Measurements from ENCODE around the gene SLC38A3.

The SLC38A3 gene

GRCh38 chr3:50236484-50237132 lies 31.5 kb downstream of the SLC38A3 start:
- Histone ChIP-seq H2BK12ac (ENCODE audit: low read length in 2 of 2) (peak overlapping the region in 1 of 2 experiments; percentile 68), H3K36me3 (ENCODE audit: control insufficient read depth in 1 of 2, insufficient read depth in 2 of 2, low read depth in 1 of 2, low read length in 2 of 2) (peaks cover 14 to 25% of the 10 kb centered on the region in 2 experiments), H2AK5ac (ENCODE audit: low read length, severe bottlenecking) (peak overlapping the region; percentile 35), H2BK15ac (ENCODE audit: low read depth, poor library complexity, severe bottlenecking) (no peak overlapping the region), H3K23ac (ENCODE audit: low read length in 2 of 2) (peak overlapping the region in 1 of 2 experiments; percentile 68), H3K4me3 (ENCODE audit: insufficient read depth in 1 of 2, low read depth in 1 of 2, low read length in 2 of 2) (peak overlapping the region; percentile 88 to 100), H2BK120ac (ENCODE audit: low read depth, low read length) (peak overlapping the region; percentile 40), H3K18ac (ENCODE audit: low read depth in 1 of 2, low read length in 2 of 2) (peak overlapping the region; percentile 78 to 97), H4K8ac (ENCODE audit: low read length) (no peak overlapping the region), H2AFZ (ENCODE audit: low read depth, low read length) (no peak overlapping the region), H4K91ac (ENCODE audit: low read length) (peak overlapping the region; percentile 46), H3K79me1 (replicated peaks; ENCODE audit: low read length, poor library complexity, severe bottlenecking) (peaks cover 6% of the 10 kb centered on the region), H3K4me1 (ENCODE audit: control insufficient read depth, insufficient read depth, low read depth, low read length) (peaks cover 34% of the 10 kb centered on the region), H3K27me3 (ENCODE audit: control insufficient read depth in 1 of 2, insufficient read depth in 1 of 2, low read length in 2 of 2) (no peaks in the 10 kb centered on the region), H3K9me3 (ENCODE audit: control insufficient read depth, low read length) (no peaks in the 10 kb centered on the region), H3K27ac (ENCODE audit: low read length, poor library complexity, severe bottlenecking) (peak overlapping the region; percentile 92), H3K4ac (ENCODE audit: low read depth in 1 of 2, low read length in 2 of 2) (peak overlapping the region; percentile 54 to 95), H2BK5ac (ENCODE audit: low read depth, low read length, poor library complexity, severe bottlenecking) (peak overlapping the region; percentile 81), H3K14ac (ENCODE audit: low read length in 2 of 2) (peak overlapping the region; percentile 49 to 98), H3K4me2 (ENCODE audit: low read length, poor library complexity, severe bottlenecking) (peak overlapping the region; percentile 95), H3K9ac (ENCODE audit: low read length) (peak overlapping the region; percentile 96)
- DNase-seq, result no peak
- WGBS, result under 1% methylated on average over 13 of the region's 13 CpGs

- peak; percentile 59 for DNase-seq
- Histone ChIP-seq H3K36me3 (ENCODE audit: control insufficient read depth in 1 of 2, insufficient read depth in 2 of 2, low read depth in 1 of 2, low read length in 2 of 2) (peaks cover 18 to 31% of the 10 kb centered on the region in 2 experiments), H2BK12ac (ENCODE audit: low read length in 2 of 2) (peak overlapping the region; percentile 6 to 85), H3K27ac (ENCODE audit: low read length, poor library complexity, severe bottlenecking) (peak overlapping the region; percentile 92), H2AK5ac (ENCODE audit: low read length, severe bottlenecking) (peak overlapping the region; percentile 42), H3K4me3 (ENCODE audit: insufficient read depth in 1 of 2, low read depth in 1 of 2, low read length in 2 of 2) (peak overlapping the region; percentile 88 to 100), H3K79me1 (replicated peaks; ENCODE audit: low read length, poor library complexity, severe bottlenecking) (peaks cover 6% of the 10 kb centered on the region), H3K9ac (ENCODE audit: low read length) (peak overlapping the region; percentile 96), H2BK5ac (ENCODE audit: low read depth, low read length, poor library complexity, severe bottlenecking) (peak overlapping the region; percentile 74), H3K27me3 (ENCODE audit: control insufficient read depth in 1 of 2, insufficient read depth in 1 of 2, low read length in 2 of 2) (no peaks in the 10 kb centered on the region), H3K4me2 (ENCODE audit: low read length, poor library complexity, severe bottlenecking) (peak overlapping the region; percentile 95), H3K14ac (ENCODE audit: low read length in 2 of 2) (peak overlapping the region in 1 of 2 experiments; percentile 98), H3K4ac (ENCODE audit: low read depth in 1 of 2, low read length in 2 of 2) (peak overlapping the region; percentile 83 to 95), H3K4me1 (ENCODE audit: control insufficient read depth, insufficient read depth, low read depth, low read length) (peaks cover 40% of the 10 kb centered on the region), H2BK15ac (ENCODE audit: low read depth, poor library complexity, severe bottlenecking) (no peak overlapping the region), H3K23ac (ENCODE audit: low read length in 2 of 2) (peak overlapping the region in 1 of 2 experiments; percentile 96), H4K8ac (ENCODE audit: low read length) (peak overlapping the region; percentile 66), H2AFZ (ENCODE audit: low read depth, low read length) (no peak overlapping the region), H3K18ac (ENCODE audit: low read depth in 1 of 2, low read length in 2 of 2) (peak overlapping the region; percentile 92 to 97), H4K91ac (ENCODE audit: low read length) (peak overlapping the region; percentile 48), H3K9me3 (ENCODE audit: control insufficient read depth, low read length) (no peaks in the 10 kb centered on the region), H2BK120ac (ENCODE audit: low read depth, low read length) (peak overlapping the region; percentile 55)
- WGBS, result 4% methylated on average over 7 of the region's 7 CpGs
Observed at GRCh38 chr3:50237133-50237651, 32.1 kb downstream of the SLC38A3 start.

GRCh38 chr3:50237754-50238548 lies 32.9 kb downstream of the SLC38A3 start:
- DNase-seq, result peak; percentile 88
- Histone ChIP-seq H3K4me3 (ENCODE audit: insufficient read depth in 1 of 2, low read depth in 1 of 2, low read length in 2 of 2) (peak overlapping the region; percentile 88 to 100), H2BK5ac (ENCODE audit: low read depth, low read length, poor library complexity, severe bottlenecking) (peak overlapping the region; percentile 74), H3K4me2 (ENCODE audit: low read length, poor library complexity, severe bottlenecking) (peak overlapping the region; percentile 95), H2BK15ac (ENCODE audit: low read depth, poor library complexity, severe bottlenecking) (no peak overlapping the region), H2AK5ac (ENCODE audit: low read length, severe bottlenecking) (peak overlapping the region; percentile 42), H2BK120ac (ENCODE audit: low read depth, low read length) (peak overlapping the region; percentile 69), H2BK12ac (ENCODE audit: low read length in 2 of 2) (peak overlapping the region in 1 of 2 experiments; percentile 6), H3K9me3 (ENCODE audit: control insufficient read depth, low read length) (no peaks in the 10 kb centered on the region), H4K91ac (ENCODE audit: low read length) (peak overlapping the region; percentile 66), H2AFZ (ENCODE audit: low read depth, low read length) (no peak overlapping the region), H3K27ac (ENCODE audit: low read length, poor library complexity, severe bottlenecking) (peak overlapping the region; percentile 92), H3K18ac (ENCODE audit: low read depth in 1 of 2, low read length in 2 of 2) (peak overlapping the region; percentile 92 to 97), H3K9ac (ENCODE audit: low read length) (peak overlapping the region; percentile 96), H3K79me1 (replicated peaks; ENCODE audit: low read length, poor library complexity, severe bottlenecking) (peaks cover 6% of the 10 kb centered on the region), H3K4me1 (ENCODE audit: control insufficient read depth, insufficient read depth, low read depth, low read length) (peaks cover 48% of the 10 kb centered on the region), H4K8ac (ENCODE audit: low read length) (peak overlapping the region; percentile 91), H3K27me3 (ENCODE audit: control insufficient read depth in 1 of 2, insufficient read depth in 1 of 2, low read length in 2 of 2) (no peaks in the 10 kb centered on the region), H3K23ac (ENCODE audit: low read length in 2 of 2) (peak overlapping the region in 1 of 2 experiments; percentile 96), H3K14ac (ENCODE audit: low read length in 2 of 2) (peak overlapping the region in 1 of 2 experiments; percentile 98), H3K36me3 (ENCODE audit: control insufficient read depth in 1 of 2, insufficient read depth in 2 of 2, low read depth in 1 of 2, low read length in 2 of 2) (peaks cover 18 to 36% of the 10 kb centered on the region in 2 experiments), H3K4ac (ENCODE audit: low read depth in 1 of 2, low read length in 2 of 2) (peak overlapping the region; percentile 83 to 95)
- 2% methylated on average over 31 of the region's 31 CpGs for WGBS

Measured in mesenchymal stem cell (in vitro differentiated cells and primary cell).